Measurements from ENCODE around the gene ZNF560.

- TF ChIP-seq CTCF (conservative IDR thresholded peaks at IDR 0.05 in 1 of 2, IDR thresholded peaks at IDR 0.05 in 1 of 2; ENCODE audit: low read depth in 1 of 2, low read length in 2 of 2): no peak
- TF ChIP-seq EZH2 (IDR thresholded peaks at IDR 0.05; ENCODE audit: low read length, missing control alignments): no peak
These were observed 49.5 kb upstream of the ZNF560 start for GRCh38 chr19:9547870-9548269.
